Small intestine (tissue), 16 donors: Measurements from ENCODE around the gene LRP1-AS. TPM values are rescaled to one million over a fixed set of nuclear protein-coding genes. Genes with fewer than 3 reads are reported as not detected.

Experiments
- DNase-seq, 2 donors: peaks; one replicate each; pipeline versions ENCODE4 v3.0.0 to v3.0.0-alpha.2; 2013
- FAIRE-seq: peaks from 2 replicates; lab custom pipeline; 2012; peaks lifted over from hg19 to GRCh38; lab: Jason Lieb, UNC
- H3K27ac ChIP-seq, 3 donors: one replicate each; pipeline ENCODE4 v1.5.1; 2013; ENCODE audit warnings: low read length in 2 of 3, mild to moderate bottlenecking in 2 of 3, control low read depth in 1 of 3, inconsistent platforms in 1 of 3, low read depth in 1 of 3, moderate library complexity in 1 of 3
- H3K27me3 ChIP-seq, 3 donors: one replicate each; pipeline ENCODE4 v1.6.1; 2013; ENCODE audit warnings: low read length in 3 of 3, inconsistent platforms in 1 of 3; ENCODE audit not compliant: control insufficient read depth in 3 of 3, insufficient read depth in 3 of 3
- H3K36me3 ChIP-seq, 3 donors: one replicate each; pipeline ENCODE4 v1.6.1; 2013; ENCODE audit warnings: low read length in 3 of 3, inconsistent platforms in 1 of 3, low read depth in 1 of 3, mild to moderate bottlenecking in 1 of 3, moderate library complexity in 1 of 3; ENCODE audit not compliant: control insufficient read depth in 3 of 3, insufficient read depth in 2 of 3
- H3K4me1 ChIP-seq, 3 donors: one replicate each; pipeline ENCODE4 v1.6.1; 2013; ENCODE audit warnings: low read length in 2 of 3, inconsistent platforms in 1 of 3, low read depth in 1 of 3, mild to moderate bottlenecking in 1 of 3, moderate library complexity in 1 of 3; ENCODE audit not compliant: control insufficient read depth in 3 of 3, insufficient read depth in 2 of 3
- H3K4me3 ChIP-seq, 3 donors: one replicate each; pipeline ENCODE4 v1.5.1; 2013; ENCODE audit warnings: low read length in 3 of 3, control low read depth in 1 of 3, inconsistent platforms in 1 of 3, low read depth in 1 of 3, mild to moderate bottlenecking in 1 of 3, moderate library complexity in 1 of 3
- H3K9me3 ChIP-seq, 2 donors: one replicate each; pipeline ENCODE4 v1.6.1; 2013; ENCODE audit warnings: low read depth in 1 of 2, low read length in 1 of 2; ENCODE audit not compliant: control insufficient read depth in 2 of 2, insufficient read depth in 1 of 2
- WGBS, 3 donors: extraction: QIAGEN DNeasy Blood & Tissue Kit; methylation state at CpG; one replicate each; pipeline ENCODE4 v1.1.7; 2013; 5-methylcytosine and 5-hydroxymethylcytosine counted together
- long read RNA-seq, 10 donors: transcript quantifications; one replicate each; lab custom pipeline, GENCODE V29; 2026
- polyA plus RNA-seq, 4 donors: library from polyadenylated mRNA; stranded (reverse) in 3 of 4; unstranded in 1 of 4; fragments of 200-250 nt in 3 of 4; fragments of 120-200 nt in 1 of 4; gene quantifications; one replicate each; pipeline versions ENCODE4 v1.2.1 to v1.2.3, GENCODE V29; 2013
- donor health status: healthy with polysubstance abuse.
- donor health status: control.
- donor health status: control.
- donor health status: Bipolar disorder and iron deficiency.
- donor health status: healthy.

LRP1-AS gene
- polyA plus RNA-seq: 1 to 10 TPM in 1 of 4 donors, under 1 TPM in 1, not detected in 2; 0.15 to 1.1 TPM
- long read RNA-seq, donor 1, partial matches to known transcripts: 0 of 1 reads
- long read RNA-seq, donor 1, other reads (novel, unspliced or antisense): 0 of 1 reads
- long read RNA-seq, donor 2: 0 reads
- long read RNA-seq, donor 3: 0 reads
- long read RNA-seq, donor 4: 0 reads
- long read RNA-seq, donor 5: 0 reads
- long read RNA-seq, donor 6: 0 reads
- long read RNA-seq, donor 7: 0 reads
- long read RNA-seq, donor 8: 0 reads
- long read RNA-seq, donor 9: 0 reads
- long read RNA-seq, donor 10: 0 reads

DNA sequence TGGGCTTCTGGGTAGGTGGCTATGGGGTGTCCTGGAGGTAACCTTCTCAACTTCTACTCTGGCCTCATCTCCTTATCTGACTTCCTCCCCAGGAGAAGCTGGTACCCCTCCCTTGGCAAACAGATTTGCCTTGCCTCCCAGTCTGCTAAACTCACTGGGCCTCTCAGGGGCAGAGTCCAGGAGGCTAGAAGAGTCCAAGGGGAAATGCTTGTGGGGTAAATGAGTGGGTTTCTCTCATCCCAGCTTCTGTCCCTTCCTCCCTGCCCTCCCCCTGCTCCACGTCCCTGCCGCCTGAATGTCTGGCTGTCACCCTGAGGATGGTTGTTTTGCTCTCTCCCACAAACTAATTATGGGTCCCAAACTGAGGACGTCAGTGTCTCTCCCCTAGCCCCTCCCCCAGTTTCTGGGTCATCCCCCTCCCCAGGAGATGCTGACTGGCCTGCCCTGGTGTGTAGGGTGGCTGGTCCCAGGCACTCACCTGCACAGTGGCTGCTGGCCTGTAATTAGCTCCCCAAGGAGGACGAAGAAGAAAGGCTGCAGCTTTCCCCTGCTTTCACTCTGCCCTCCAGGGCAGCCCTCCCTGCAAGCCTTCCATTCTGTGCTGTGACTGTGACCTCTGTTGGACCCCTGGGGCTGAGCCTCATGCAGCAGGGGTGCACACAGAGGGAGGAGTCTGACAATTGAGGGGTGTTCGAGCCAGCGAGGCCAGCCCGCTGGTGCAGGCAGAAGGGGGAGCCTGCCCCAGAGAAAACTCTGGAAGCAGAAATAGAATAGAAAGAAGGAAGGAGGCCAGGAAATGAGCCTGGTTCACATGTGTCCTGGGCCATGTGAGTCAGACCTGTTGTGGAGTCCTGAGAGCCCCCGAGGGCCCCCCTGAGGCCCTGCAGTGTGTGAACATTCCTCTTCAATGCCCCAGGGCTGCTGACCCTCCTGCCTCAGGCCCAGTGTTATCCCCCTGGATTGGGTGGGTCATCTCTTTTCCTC lies at the start of gene LRP1-AS:
Gene LRP1-AS, minus strand, starts transcription at position 659 of the 984 bp plus-strand sequence.
- peak within 1 kb of the TSS; percentile 63 to 98 (median 87) for H3K27ac ChIP-seq
- H3K4me1 ChIP-seq: peaks cover 8 to 62% (median 18%) of the 10 kb centered on the region in 3 donors
- H3K9me3 ChIP-seq: no peaks in the 10 kb centered on the region
- peak within 1 kb of the TSS in 1 of 3 donors; percentile 5 for H3K4me3 ChIP-seq
- FAIRE-seq (no peak), DNase-seq (peak; percentile 93 to 96)
- H3K36me3 ChIP-seq: peaks cover 0 to 90% (median 3%) of the 10 kb centered on the region in 3 donors
- WGBS, 3 donors: 15 to 34% (median 28%) methylated on average over 8 of the region's 8 CpGs
- H3K27me3 ChIP-seq: no peaks in the 10 kb centered on the region

DNA sequence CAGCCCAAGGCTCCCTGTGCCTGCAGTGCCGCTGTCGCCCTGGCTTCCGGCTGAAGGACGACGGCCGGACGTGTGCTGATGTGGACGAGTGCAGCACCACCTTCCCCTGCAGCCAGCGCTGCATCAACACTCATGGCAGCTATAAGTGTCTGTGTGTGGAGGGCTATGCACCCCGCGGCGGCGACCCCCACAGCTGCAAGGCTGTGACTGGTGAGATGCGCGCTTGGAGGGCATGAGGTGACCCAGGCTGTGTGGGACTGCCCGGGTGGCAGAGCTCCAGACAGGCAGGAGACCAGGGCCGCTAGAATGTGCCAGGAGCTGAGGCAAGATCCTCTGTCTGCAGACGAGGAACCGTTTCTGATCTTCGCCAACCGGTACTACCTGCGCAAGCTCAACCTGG lies 49.5 kb upstream of the LRP1-AS start:
- Histone ChIP-seq H3K4me1 (no peaks in the 10 kb centered on the region), H3K36me3 (peaks cover 0 to 100% (median 49%) of the 10 kb centered on the region in 3 donors), H3K27me3 (no peaks in the 10 kb centered on the region), H3K9me3 (no peaks in the 10 kb centered on the region), H3K4me3 (no peak overlapping the region), H3K27ac (no peak overlapping the region)
- no peak for DNase-seq
- 90 to 94% (median 93%) methylated on average over 22 of the region's 22 CpGs for WGBS, 3 donors
- no peak for FAIRE-seq

DNA sequence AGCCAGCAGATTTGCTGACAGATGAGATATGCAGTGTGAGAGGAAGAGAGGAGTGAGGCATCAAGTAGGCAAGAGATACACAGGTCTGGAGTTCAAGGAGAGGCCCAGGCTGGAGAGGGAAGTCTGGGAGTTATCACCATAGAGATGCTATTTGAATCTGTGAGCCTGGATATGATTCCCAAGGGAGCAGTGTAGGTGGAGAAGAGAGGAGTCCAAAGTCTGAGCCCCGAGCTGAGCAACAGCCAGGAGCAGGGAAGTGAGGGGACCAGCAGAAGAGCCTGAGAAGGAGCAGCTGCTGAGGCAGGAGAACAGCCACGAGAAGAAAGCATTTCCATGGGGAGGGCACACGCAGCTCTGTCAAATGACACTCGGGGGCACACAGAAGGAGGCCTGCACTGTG lies 49.0 kb upstream of the LRP1-AS start:
- H3K36me3 ChIP-seq: peaks cover 0 to 100% (median 48%) of the 10 kb centered on the region in 3 donors
- 42 to 66% (median 61%) methylated on average over 4 of the region's 4 CpGs for WGBS, 3 donors

DNA sequence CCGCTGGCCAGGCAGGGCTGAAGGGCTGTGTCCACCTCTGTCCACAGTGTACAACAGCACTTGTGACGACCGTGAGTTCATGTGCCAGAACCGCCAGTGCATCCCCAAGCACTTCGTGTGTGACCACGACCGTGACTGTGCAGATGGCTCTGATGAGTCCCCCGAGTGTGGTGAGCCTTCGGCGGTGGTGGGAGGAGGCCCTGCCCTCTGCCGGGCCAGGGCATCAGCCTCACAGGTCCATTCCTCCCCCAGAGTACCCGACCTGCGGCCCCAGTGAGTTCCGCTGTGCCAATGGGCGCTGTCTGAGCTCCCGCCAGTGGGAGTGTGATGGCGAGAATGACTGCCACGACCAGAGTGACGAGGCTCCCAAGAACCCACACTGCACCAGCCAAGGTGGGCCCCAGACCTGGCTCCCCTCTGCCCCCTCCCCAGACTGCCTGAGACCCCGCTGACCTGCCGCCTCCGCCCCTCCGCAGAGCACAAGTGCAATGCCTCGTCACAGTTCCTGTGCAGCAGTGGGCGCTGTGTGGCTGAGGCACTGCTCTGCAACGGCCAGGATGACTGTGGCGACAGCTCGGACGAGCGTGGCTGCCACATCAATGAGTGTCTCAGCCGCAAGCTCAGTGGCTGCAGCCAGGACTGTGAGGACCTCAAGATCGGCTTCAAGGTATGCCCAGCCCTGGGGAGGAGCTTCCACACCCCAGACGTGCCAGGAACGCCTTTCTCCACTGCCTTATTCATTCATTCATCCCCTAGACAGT lies 48.4 kb upstream of the LRP1-AS start:
- DNase-seq (no peak), FAIRE-seq (no peak)
- Histone ChIP-seq H3K9me3 (no peaks in the 10 kb centered on the region), H3K27me3 (no peaks in the 10 kb centered on the region), H3K27ac (no peak overlapping the region), H3K4me3 (no peak overlapping the region), H3K4me1 (no peaks in the 10 kb centered on the region), H3K36me3 (peaks cover 0 to 100% (median 47%) of the 10 kb centered on the region in 3 donors)
- 78 to 84% (median 80%) methylated on average over 32 to 34 of the region's 34 CpGs for WGBS, 3 donors

More for the DNA sequence above, 49.0 kb upstream of the LRP1-AS start:
- Histone ChIP-seq H3K4me1 (no peaks in the 10 kb centered on the region), H3K9me3 (no peaks in the 10 kb centered on the region), H3K27me3 (no peaks in the 10 kb centered on the region), H3K4me3 (no peak overlapping the region), H3K27ac (no peak overlapping the region)
- DNase-seq (peak in 1 of 2 donors; percentile 11), FAIRE-seq (no peak)

DNA sequence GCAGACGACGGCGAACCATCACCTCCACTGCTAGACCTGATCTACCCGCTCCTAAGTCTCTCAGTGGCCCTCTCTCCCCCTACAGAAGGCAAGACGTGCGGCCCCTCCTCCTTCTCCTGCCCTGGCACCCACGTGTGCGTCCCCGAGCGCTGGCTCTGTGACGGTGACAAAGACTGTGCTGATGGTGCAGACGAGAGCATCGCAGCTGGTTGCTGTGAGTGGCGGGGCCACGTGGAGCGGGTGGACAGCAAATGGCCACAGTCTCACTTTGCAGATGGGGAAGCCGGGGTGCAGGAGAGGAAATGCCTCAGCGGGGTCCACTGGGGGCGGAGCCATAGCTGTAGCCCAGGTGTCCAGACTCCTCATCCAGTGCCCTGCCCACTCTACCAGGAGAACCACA lies 47.8 kb upstream of the LRP1-AS start:
- peaks cover 0 to 100% (median 47%) of the 10 kb centered on the region in 3 donors for H3K36me3 ChIP-seq

DNA sequence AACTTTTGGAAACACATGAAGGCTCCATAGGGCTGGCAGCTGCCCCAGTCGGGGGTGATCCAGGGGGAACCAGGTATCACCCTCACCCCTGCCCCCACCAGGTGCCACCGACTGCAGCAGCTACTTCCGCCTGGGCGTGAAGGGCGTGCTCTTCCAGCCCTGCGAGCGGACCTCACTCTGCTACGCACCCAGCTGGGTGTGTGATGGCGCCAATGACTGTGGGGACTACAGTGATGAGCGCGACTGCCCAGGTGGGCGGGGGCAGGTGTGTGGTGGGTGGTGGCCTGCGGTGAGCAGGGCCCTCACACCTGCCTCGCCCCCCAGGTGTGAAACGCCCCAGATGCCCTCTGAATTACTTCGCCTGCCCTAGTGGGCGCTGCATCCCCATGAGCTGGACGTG lies 46.8 kb upstream of the LRP1-AS start:
- Histone ChIP-seq H3K4me3 (no peak overlapping the region), H3K36me3 (peaks cover 0 to 100% (median 44%) of the 10 kb centered on the region in 3 donors), H3K9me3 (no peaks in the 10 kb centered on the region), H3K27ac (no peak overlapping the region), H3K27me3 (no peaks in the 10 kb centered on the region), H3K4me1 (no peaks in the 10 kb centered on the region)
- no peak for FAIRE-seq
- 87 to 92% (median 92%) methylated on average over 16 to 18 of the region's 18 CpGs for WGBS, 3 donors
- no peak for DNase-seq

More for the DNA sequence above, 47.8 kb upstream of the LRP1-AS start:
- FAIRE-seq (no peak), DNase-seq (no peak)
- Histone ChIP-seq H3K27ac (no peak overlapping the region), H3K4me1 (no peaks in the 10 kb centered on the region), H3K4me3 (no peak overlapping the region), H3K9me3 (no peaks in the 10 kb centered on the region), H3K27me3 (no peaks in the 10 kb centered on the region)
- 90 to 94% (median 93%) methylated on average over 13 to 19 of the region's 19 CpGs for WGBS, 3 donors

DNA sequence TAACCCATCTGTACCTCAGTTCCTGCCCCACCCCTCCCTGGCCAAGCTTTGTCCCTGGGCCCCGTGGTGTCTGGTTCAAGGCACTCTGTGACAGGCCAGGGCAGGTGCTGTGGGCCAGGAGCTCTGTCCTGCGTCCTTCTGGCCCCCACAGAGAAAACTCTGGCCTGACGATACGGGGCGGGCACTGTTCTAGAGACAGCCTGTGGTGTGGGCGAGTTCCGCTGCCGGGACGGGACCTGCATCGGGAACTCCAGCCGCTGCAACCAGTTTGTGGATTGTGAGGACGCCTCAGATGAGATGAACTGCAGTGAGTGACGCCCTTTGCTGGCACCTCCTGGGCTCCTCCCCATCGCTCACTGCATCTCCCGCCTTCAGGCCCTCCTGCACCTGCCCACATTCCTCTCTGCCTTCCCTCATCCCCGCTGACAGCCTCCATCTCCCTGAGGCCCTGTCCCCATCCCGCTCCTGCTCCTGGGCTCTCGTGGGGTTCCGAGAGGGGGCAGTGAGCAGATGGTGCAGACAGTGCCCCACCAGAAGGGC lies 46.4 kb upstream of the LRP1-AS start:
- no peak overlapping the region for H3K27ac ChIP-seq
- no peak overlapping the region for H3K4me3 ChIP-seq
- 83 to 92% (median 88%) methylated on average over 19 of the region's 19 CpGs for WGBS, 3 donors
- FAIRE-seq (no peak), DNase-seq (no peak)
- no peaks in the 10 kb centered on the region for H3K9me3 ChIP-seq
- H3K27me3 ChIP-seq: no peaks in the 10 kb centered on the region
- no peaks in the 10 kb centered on the region for H3K4me1 ChIP-seq
- H3K36me3 ChIP-seq: peaks cover 0 to 100% (median 39%) of the 10 kb centered on the region in 3 donors
